CD8-positive, alpha-beta memory T cell (primary cell): ENCODE results near the gene PKHD1. TPM values are rescaled to one million over a fixed set of nuclear protein-coding genes. Genes with fewer than 3 reads are reported as not detected.

ENCODE experiments used
- CTCF ChIA-PET: fragments of 350-600 bp; sonication (Branson Sonifier 250); formaldehyde crosslinking; loops from one replicate; lab custom pipeline; 2021; ENCODE audit warnings: antibody characterized with exemption; lab: Charles Lee
- POLR2A ChIA-PET: fragments of 350-600 bp; sonication (Branson Sonifier 250); formaldehyde crosslinking; loops from one replicate; lab custom pipeline; 2021; ENCODE audit warnings: antibody characterized with exemption; lab: Charles Lee
- DNase-seq, 5 donors: peaks; one replicate each; pipeline versions ENCODE4 v3.0.0 to v3.0.0-alpha.2; 2020 to 2022; ENCODE audit warnings: mixed read lengths in 1 of 5
- H3K27ac ChIP-seq: one replicate; pipeline ENCODE4 v1.7.0; 2013; ENCODE audit warnings: low read depth, mild to moderate bottlenecking, low read length, moderate library complexity
- H3K27me3 ChIP-seq: 2 replicates; pipeline ENCODE4 v1.7.0; 2013; ENCODE audit warnings: low read length, mild to moderate bottlenecking; ENCODE audit not compliant: insufficient read depth, poor library complexity, severe bottlenecking
- H3K36me3 ChIP-seq: 2 replicates; pipeline ENCODE4 v1.7.0; 2013; ENCODE audit warnings: mild to moderate bottlenecking, low read length, moderate library complexity; ENCODE audit not compliant: insufficient read depth
- H3K4me1 ChIP-seq: 2 replicates; pipeline ENCODE4 v1.7.0; 2013; ENCODE audit warnings: mild to moderate bottlenecking, low read length, moderate library complexity; ENCODE audit not compliant: insufficient read depth
- H3K4me3 ChIP-seq: 2 replicates; pipeline ENCODE4 v1.7.0; 2013; ENCODE audit warnings: mild to moderate bottlenecking, low read length
- H3K9me3 ChIP-seq: 2 replicates; pipeline ENCODE4 v1.7.0; 2013; ENCODE audit warnings: mild to moderate bottlenecking, low read length
- H3K27ac Mint-ChIP-seq, 8 donors: one replicate each; pipeline ENCODE4 v1.8.0; 2020 to 2021; ENCODE audit warnings: mixed read lengths in 8 of 8, mild to moderate bottlenecking in 6 of 8, inconsistent platforms in 3 of 8, moderate library complexity in 3 of 8
- H3K27me3 Mint-ChIP-seq, 2 donors: one replicate each; pipeline ENCODE4 v1.8.0; 2020 to 2021; ENCODE audit warnings: mixed read lengths in 2 of 2, mild to moderate bottlenecking in 1 of 2, moderate library complexity in 1 of 2
- H3K36me3 Mint-ChIP-seq, 3 donors: one replicate each; pipeline ENCODE4 v1.8.0; 2020 to 2021; ENCODE audit warnings: mixed read lengths in 3 of 3, inconsistent platforms in 1 of 3, mild to moderate bottlenecking in 1 of 3
- H3K4me1 Mint-ChIP-seq, 3 donors: one replicate each; pipeline ENCODE4 v1.8.0; 2020 to 2021; ENCODE audit warnings: mixed read lengths in 3 of 3, inconsistent platforms in 1 of 3, mild to moderate bottlenecking in 1 of 3
- H3K4me3 Mint-ChIP-seq, 7 donors: one replicate each; pipeline ENCODE4 v1.8.0; 2020 to 2021; ENCODE audit warnings: mixed read lengths in 7 of 7, mild to moderate bottlenecking in 6 of 7, moderate library complexity in 4 of 7, inconsistent platforms in 2 of 7
- H3K9me3 Mint-ChIP-seq, 5 donors: one replicate each; pipeline ENCODE4 v1.8.0; 2020 to 2022; ENCODE audit warnings: mixed read lengths in 5 of 5, mild to moderate bottlenecking in 3 of 5, moderate library complexity in 2 of 5, inconsistent platforms in 1 of 5
- polyA plus RNA-seq: library from polyadenylated mRNA; unstranded; fragments of 300-500 nt; fragmentation: Illumina TruSeq; gene quantifications from one replicate; pipeline ENCODE4 v1.2.3, GENCODE V29; 2021
- total RNA-seq, 2 experiments: library from RNA; stranded (reverse); gene quantifications; one replicate each; pipeline ENCODE4 v1.2.3, GENCODE V29; 2021

The PKHD1 gene
- total and polyA plus RNA-seq, 3 experiments from 2014 or later: not detected

- CTCF ChIA-PET: no interaction called here
- no peaks in the 10 kb centered on the region for H3K27me3 Mint-ChIP-seq
Observed at GRCh38 chr6:51640021-51640420, 447.4 kb downstream of the PKHD1 start.

GRCh38 chr6:51633424-51633823, 454.0 kb downstream of the PKHD1 start:
- Mint-ChIP-seq H3K4me3 (no peak overlapping the region), H3K4me1 (no peaks in the 10 kb centered on the region), H3K9me3 (peaks cover 0 to 8% (median 3%) of the 10 kb centered on the region in 5 donors), H3K36me3 (no peaks in the 10 kb centered on the region), H3K27ac (no peak overlapping the region), H3K27me3 (no peaks in the 10 kb centered on the region)
- POLR2A ChIA-PET: no interaction called here
- H3K27me3 ChIP-seq: no peaks in the 10 kb centered on the region
- no peaks in the 10 kb centered on the region for H3K36me3 ChIP-seq
- no peaks in the 10 kb centered on the region for H3K4me1 ChIP-seq
- DNase-seq: no peak
- H3K9me3 ChIP-seq: no peaks in the 10 kb centered on the region
- no peak overlapping the region for H3K27ac ChIP-seq
- CTCF ChIA-PET: no interaction called here
- H3K4me3 ChIP-seq: no peak overlapping the region

More at GRCh38 chr6:51640021-51640420, 447.4 kb downstream of the PKHD1 start:
- Histone ChIP-seq H3K4me3 (no peak overlapping the region), H3K27ac (no peak overlapping the region), H3K4me1 (no peaks in the 10 kb centered on the region), H3K27me3 (no peaks in the 10 kb centered on the region), H3K36me3 (no peaks in the 10 kb centered on the region), H3K9me3 (no peaks in the 10 kb centered on the region)
- Mint-ChIP-seq H3K4me1 (no peaks in the 10 kb centered on the region), H3K27ac (no peak overlapping the region), H3K36me3 (no peaks in the 10 kb centered on the region), H3K4me3 (no peak overlapping the region), H3K9me3 (peaks cover 0 to 11% (median 3%) of the 10 kb centered on the region in 5 donors)
- DNase-seq: no peak
- POLR2A ChIA-PET: no interaction called here

- Histone ChIP-seq H3K9me3 (no peaks in the 10 kb centered on the region), H3K36me3 (no peaks in the 10 kb centered on the region), H3K27me3 (no peaks in the 10 kb centered on the region), H3K4me3 (no peak overlapping the region), H3K27ac (no peak overlapping the region), H3K4me1 (no peaks in the 10 kb centered on the region)
- ChIA-PET POLR2A (no interaction called here), CTCF (no interaction called here)
- H3K27ac Mint-ChIP-seq: no peak overlapping the region
- H3K4me1 Mint-ChIP-seq: no peaks in the 10 kb centered on the region
- H3K27me3 Mint-ChIP-seq: no peaks in the 10 kb centered on the region
- H3K36me3 Mint-ChIP-seq: no peaks in the 10 kb centered on the region
- H3K4me3 Mint-ChIP-seq: no peak overlapping the region
- no peak for DNase-seq
- H3K9me3 Mint-ChIP-seq: peaks cover 0 to 5% (median 3%) of the 10 kb centered on the region in 5 donors
Observed at GRCh38 chr6:51630011-51630410, 457.4 kb downstream of the PKHD1 start.

- no peaks in the 10 kb centered on the region for H3K4me1 ChIP-seq
- no peaks in the 10 kb centered on the region for H3K9me3 ChIP-seq
- no peaks in the 10 kb centered on the region for H3K27me3 Mint-ChIP-seq
- H3K4me1 Mint-ChIP-seq: no peaks in the 10 kb centered on the region
- no peak overlapping the region for H3K27ac Mint-ChIP-seq
- H3K4me3 Mint-ChIP-seq: no peak overlapping the region
- H3K9me3 Mint-ChIP-seq: peaks cover 0 to 7% (median 4%) of the 10 kb centered on the region in 5 donors
- H3K36me3 ChIP-seq: no peaks in the 10 kb centered on the region
- DNase-seq: no peak
- no peak overlapping the region for H3K27ac ChIP-seq
- no peaks in the 10 kb centered on the region for H3K36me3 Mint-ChIP-seq
- no peak overlapping the region for H3K4me3 ChIP-seq
- POLR2A ChIA-PET: no interaction called here
- no peaks in the 10 kb centered on the region for H3K27me3 ChIP-seq
- CTCF ChIA-PET: no interaction called here
Observed at GRCh38 chr6:51626391-51626790, 461.0 kb downstream of the PKHD1 start.

GRCh38 chr6:51625566-51625965, 461.8 kb downstream of the PKHD1 start:
- H3K27ac ChIP-seq: no peak overlapping the region
- no peaks in the 10 kb centered on the region for H3K36me3 ChIP-seq
- Mint-ChIP-seq H3K27ac (no peak overlapping the region), H3K36me3 (no peaks in the 10 kb centered on the region), H3K9me3 (peaks cover 0 to 7% (median 4%) of the 10 kb centered on the region in 5 donors), H3K4me3 (no peak overlapping the region), H3K4me1 (no peaks in the 10 kb centered on the region), H3K27me3 (no peaks in the 10 kb centered on the region)
- CTCF ChIA-PET: no interaction called here
- no peaks in the 10 kb centered on the region for H3K27me3 ChIP-seq
- DNase-seq: no peak
- POLR2A ChIA-PET: no interaction called here
- H3K9me3 ChIP-seq: no peaks in the 10 kb centered on the region
- H3K4me1 ChIP-seq: no peaks in the 10 kb centered on the region
- no peak overlapping the region for H3K4me3 ChIP-seq

GRCh38 chr6:51620971-51621370, 466.4 kb downstream of the PKHD1 start:
- Histone ChIP-seq H3K36me3 (no peaks in the 10 kb centered on the region), H3K4me1 (no peaks in the 10 kb centered on the region), H3K9me3 (no peaks in the 10 kb centered on the region), H3K4me3 (no peak overlapping the region), H3K27ac (no peak overlapping the region), H3K27me3 (no peaks in the 10 kb centered on the region)
- Mint-ChIP-seq H3K4me3 (no peak overlapping the region), H3K36me3 (no peaks in the 10 kb centered on the region), H3K9me3 (peaks cover 0 to 9% (median 2%) of the 10 kb centered on the region in 5 donors), H3K27ac (no peak overlapping the region), H3K4me1 (no peaks in the 10 kb centered on the region), H3K27me3 (no peaks in the 10 kb centered on the region)
- ChIA-PET POLR2A (no interaction called here), CTCF (no interaction called here)
- no peak for DNase-seq

GRCh38 chr6:51619042-51619799, 468.2 kb downstream of the PKHD1 start:
- H3K27me3 Mint-ChIP-seq: no peaks in the 10 kb centered on the region
- no peak overlapping the region for H3K27ac Mint-ChIP-seq
- H3K36me3 ChIP-seq: no peaks in the 10 kb centered on the region
- no peak overlapping the region for H3K27ac ChIP-seq
- ChIA-PET CTCF (no interaction called here), POLR2A (no interaction called here)
- no peaks in the 10 kb centered on the region for H3K4me1 Mint-ChIP-seq
- H3K4me1 ChIP-seq: no peaks in the 10 kb centered on the region
- no peak for DNase-seq
- no peaks in the 10 kb centered on the region for H3K27me3 ChIP-seq
- no peaks in the 10 kb centered on the region for H3K36me3 Mint-ChIP-seq
- H3K9me3 ChIP-seq: no peaks in the 10 kb centered on the region
- H3K4me3 Mint-ChIP-seq: no peak overlapping the region
- H3K9me3 Mint-ChIP-seq: peaks cover 0 to 9% (median 2%) of the 10 kb centered on the region in 5 donors
- H3K4me3 ChIP-seq: no peak overlapping the region

- Mint-ChIP-seq H3K36me3 (no peaks in the 10 kb centered on the region), H3K27me3 (no peaks in the 10 kb centered on the region), H3K4me3 (no peak overlapping the region), H3K4me1 (no peaks in the 10 kb centered on the region), H3K27ac (no peak overlapping the region), H3K9me3 (peaks cover 0 to 9% (median 3%) of the 10 kb centered on the region in 5 donors)
- Histone ChIP-seq H3K9me3 (no peaks in the 10 kb centered on the region), H3K27ac (no peak overlapping the region), H3K4me1 (no peaks in the 10 kb centered on the region), H3K36me3 (no peaks in the 10 kb centered on the region), H3K4me3 (no peak overlapping the region), H3K27me3 (no peaks in the 10 kb centered on the region)
- no peak for DNase-seq
- POLR2A ChIA-PET: no interaction called here
- CTCF ChIA-PET: no interaction called here
Observed at GRCh38 chr6:51618563-51618962, 468.9 kb downstream of the PKHD1 start.
